Stimulated activated CD4-positive, alpha-beta T cell treated with anti-CD3 and anti-CD28 coated beads, Interleukin-4, amount 100 ng/mL, for 48 hours (primary cell): ENCODE results near the gene PRND.
"Not testable (repeated sequence)": the region's sequence is repeated elsewhere in the genome, so short reads cannot be mapped to it uniquely, and the experiment has no call there.

Source experiments
- DNase-seq, 2 donors: peaks; one replicate each; pipeline ENCODE4 v3.0.0-alpha.2; 2020; ENCODE audit warnings: low read depth in 2 of 2

Gene PRND

DNA sequence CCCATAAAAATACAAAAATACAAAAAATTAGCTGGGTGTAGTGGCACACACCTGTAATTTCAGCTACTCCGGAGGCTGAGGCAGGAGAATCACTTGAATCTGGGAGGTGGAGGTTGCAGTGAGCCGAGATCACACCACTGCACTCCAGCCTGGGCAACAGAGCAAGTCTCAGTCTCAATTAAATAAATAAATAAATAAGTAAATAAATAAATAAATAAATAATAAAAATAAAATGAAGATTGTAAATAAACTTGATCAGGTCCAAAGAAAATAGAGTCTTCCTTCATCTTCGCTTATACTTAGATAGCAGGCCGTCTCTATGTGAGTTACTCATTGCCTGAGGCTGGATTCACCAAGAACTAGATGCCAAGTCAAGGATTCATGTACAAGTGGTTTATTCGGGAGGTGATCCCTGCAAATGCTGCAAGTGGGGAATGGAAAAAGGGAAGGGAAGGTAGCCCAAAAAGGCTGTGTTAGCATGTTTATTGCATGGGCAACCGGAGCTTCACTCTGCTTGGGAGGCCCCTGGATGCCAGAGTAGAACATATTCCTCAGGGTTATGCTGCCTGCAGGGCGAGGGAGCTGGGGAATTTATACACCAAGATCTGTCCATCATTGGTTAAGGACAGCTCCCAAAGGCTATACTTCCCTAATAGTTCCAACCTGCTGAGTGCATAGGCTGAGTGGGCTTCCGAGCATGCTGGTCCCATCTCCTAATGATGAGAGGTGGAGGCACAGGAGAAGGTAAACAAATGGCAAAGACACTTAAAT is 16.3 kb downstream of the PRND start:
- no peak for DNase-seq

DNA sequence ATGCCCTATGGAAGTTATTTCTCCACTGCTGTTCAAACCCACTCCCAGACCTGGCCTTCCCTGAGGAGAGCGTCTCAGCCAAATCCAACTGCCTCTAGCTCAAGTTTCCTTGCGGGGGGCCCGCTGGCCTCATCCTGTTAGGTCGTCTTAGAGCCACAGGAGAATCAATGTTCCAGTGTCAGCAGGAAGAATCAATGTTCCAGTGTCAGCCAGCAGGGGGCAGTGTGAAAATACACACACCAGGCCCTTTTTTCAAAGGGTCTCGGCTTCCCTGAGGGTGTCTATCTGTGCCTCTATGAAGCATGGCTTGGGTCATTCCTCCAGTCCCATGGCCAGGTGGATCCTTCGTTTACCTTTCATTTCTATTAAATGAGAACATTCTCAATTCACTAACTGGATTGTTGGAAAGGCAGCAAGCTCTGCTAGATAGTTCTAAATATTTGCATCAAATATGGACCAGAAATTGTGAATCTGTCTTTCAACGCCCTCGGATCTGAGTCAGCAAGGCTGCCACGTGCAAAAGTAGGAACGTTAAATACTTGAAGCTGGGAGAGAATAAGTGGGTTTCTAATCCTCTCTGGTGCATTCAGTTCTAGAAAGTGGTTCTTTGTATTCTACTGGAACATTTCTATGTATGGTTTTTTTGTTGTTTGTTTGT is 19.2 kb downstream of the PRND start:
- DNase-seq: peak; percentile 55 to 64

DNA sequence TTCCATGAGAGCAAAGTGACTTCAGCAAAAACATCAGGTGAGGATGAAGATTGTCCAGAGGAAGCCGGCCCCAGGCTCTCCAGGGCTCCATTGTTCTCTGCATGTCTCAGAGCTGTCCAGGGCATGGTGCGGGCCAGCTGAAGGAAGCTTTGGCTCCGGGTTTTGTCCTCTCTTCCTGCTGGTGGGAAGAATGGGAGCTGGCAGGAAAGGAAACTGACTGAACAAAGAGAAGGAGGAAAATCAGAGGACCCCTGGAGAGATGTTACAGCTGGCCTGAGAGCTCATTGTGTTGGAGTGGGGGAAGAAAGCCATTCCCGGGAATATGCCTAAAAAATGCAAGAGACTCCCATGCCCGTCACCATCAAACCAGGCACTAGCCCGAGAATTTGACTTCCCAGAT is 27.1 kb downstream of the PRND start:
- no peak for DNase-seq

DNA sequence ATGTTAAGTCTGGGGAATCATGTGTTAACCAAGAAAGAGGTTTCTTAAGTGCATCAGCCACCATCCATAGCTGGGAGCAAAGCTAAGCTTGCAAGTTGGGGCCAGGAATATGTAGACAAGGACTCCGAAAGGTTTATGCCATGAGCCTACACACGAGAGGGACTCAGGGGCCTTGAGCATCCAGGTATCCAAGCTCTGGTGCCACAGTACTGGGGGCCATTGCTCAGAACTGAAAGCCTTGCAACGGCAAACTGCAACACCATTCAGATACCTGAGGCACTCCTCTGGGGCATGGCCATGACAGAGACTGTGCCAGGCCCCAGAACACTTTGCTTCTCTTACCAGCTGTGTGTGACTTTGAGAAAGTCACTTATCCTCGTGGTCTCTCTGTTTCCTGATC is 27.6 kb downstream of the PRND start:
- DNase-seq: no peak

DNA sequence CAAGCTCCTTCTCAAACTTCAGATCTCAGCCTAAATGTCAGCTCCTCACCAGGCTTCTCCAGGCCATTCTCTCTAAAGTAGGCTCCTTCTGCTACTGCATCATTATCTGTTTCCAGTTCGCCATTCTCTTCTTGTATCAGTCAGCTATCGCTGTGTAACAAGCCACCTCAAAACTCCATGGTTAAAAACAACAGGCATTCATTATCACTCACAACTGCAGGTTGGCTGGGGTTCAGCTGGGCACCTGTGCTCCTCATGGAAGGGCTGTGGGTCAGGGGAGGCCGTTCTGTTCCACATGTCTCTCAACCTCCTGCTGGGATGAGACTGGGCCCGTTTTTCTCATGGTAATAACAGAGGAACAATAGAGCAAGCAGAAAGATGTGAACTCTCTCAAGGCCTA is 28.7 kb downstream of the PRND start:
- no peak for DNase-seq

DNA sequence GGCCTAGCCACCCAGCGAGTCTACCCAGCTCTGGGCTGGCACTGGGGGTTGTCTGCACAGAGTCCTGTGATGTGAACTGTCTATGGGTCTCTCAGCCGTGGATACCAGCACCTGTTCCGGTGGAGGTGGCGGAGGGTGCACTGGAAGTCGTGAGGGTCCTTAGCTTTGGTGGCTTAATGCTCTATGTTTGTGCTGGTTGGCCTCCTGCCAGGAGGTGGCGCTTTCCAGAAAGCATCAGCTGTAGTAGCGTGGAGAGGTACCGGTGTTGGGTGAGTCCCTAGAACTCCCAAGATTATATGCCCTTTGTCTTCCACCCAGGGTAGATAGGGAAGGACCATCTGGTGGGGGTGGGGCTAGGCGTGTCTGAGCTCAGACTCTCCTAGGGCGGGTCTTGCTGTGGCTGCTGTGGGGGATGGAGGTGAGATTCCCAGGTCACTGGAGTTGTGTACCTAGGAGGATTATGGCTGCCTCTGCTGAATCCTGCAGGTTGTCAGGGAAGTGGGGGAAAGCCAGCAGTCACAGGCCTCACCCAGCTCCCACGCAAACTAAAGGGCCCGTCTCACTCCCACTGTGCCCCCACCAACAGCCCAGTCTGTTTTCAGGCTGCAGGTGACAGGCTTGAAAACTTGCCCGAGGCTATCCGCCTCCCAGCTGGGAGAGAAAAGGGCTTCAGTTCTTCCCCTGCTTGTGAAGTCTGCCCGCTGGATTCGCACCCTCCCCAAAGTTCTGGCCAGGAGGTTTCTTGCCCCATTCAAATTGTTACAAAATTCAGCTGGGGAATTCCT is 37.6 kb downstream of the PRND start:
- DNase-seq: peak; percentile 25 to 54

DNA sequence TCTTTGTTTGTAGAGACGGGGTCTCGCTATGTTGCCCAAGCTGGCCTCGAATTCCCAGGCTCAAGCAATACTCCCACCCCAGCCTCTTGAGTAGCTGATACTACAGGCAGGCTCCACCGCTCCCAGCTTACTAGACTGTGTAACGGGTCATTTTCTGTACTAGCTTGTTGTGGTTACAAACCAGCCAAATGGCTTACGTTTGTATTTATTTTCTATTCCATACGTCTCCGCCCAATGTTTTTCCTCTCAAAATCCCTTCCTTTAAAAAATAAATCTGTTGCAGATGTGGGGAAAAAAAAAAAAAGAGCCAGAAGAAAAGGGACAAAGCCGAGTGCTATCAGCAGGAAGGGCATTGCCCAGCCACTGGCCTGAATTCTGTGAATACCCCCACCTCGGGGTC is 41.6 kb downstream of the PRND start:
- no peak for DNase-seq

DNA sequence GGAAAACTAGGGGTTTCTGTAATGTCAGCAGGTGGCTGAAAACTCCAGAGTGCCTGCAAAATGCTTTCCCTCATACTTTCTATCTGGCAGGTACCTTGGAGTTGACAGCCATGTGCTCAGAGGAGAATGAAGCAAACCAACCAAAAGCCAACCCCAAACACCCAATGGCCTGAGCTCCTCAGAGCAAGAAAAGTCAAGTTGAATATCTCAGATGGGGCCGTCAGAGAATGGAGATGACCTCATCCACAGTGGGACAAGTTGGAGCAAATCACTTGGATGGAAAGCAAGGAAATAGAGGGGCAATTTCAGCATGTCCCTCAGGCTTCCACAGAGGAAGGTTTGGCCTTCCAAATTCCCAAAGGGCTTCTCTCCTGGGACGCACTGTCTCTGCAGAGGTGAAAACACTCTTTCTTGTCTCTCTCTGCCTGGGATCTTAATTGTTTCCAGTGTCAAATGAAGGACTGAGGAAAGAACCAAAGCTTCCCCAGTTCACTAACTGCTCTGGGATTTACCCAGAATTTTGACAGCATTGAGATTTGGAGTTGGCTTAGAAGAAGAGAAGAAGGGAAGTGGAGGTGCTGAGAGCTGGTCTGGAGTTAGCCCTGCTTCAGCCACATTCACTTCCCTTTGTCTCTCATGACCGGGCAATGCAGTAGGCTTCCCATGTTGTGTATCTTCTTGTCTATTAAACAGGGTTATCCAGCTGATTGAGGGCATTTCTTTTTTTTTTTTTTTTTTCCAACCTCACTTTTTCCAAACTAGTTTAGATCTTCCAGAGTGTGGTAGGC is 42.2 kb downstream of the PRND start:
- DNase-seq: no peak

DNA sequence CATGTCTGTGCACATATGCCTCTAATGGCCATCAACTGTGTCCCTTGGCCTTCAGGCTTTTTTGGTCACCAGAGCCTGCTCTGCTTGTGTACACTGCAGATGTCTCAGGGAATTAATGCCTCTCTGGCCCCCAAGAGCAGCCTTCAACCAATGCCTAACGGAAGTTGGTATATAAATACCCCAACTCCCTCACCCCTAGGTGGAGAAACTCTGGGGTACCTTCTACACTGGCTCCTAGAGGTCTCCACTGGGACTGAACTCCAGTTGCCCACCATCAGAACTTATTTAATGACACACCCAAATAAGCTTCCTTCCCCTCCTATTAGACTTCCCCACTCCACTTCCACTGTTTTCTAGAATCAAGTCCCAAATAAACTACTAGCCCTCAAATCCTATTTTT is 43.1 kb downstream of the PRND start:
- DNase-seq: no peak

DNA sequence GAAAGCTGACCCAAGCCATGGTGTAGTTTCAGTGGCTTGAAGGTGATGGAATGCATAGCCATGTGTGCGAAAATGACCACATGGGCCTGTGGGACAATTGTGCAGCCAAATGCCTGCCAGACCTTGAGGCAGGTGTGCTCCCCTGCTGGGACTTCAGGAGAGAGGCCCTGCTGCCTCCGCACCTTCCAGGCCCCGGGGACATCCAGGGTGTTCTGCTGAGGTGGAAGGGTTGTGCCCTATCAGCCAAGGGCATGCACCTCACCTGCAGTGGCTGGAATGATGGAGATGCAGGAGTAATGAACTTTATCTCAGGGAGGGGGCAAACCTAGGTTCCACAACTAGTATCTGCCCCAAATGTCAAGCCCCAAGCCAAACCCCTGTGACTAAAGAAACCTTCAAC is 44.0 kb downstream of the PRND start:
- DNase-seq: no peak

DNA sequence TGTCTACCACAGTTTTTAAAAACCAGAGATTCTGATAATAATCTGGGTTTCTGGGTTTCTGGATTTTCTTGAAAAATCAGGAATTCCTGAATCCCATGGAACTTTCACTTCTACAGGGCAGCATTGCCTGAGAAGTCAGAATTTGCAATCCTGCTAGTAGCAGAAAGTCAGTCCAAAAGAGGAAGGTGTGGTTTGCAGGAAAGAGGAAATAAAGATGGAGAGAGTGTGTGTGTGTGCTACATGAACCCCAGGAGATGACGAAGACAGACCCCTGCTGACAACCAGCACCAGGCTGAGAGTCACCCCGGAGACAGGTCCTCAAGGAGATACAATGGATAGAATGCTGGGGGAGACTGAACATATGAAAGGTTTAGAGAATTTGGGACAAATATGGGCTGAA is 44.9 kb downstream of the PRND start:
- DNase-seq: no peak

DNA sequence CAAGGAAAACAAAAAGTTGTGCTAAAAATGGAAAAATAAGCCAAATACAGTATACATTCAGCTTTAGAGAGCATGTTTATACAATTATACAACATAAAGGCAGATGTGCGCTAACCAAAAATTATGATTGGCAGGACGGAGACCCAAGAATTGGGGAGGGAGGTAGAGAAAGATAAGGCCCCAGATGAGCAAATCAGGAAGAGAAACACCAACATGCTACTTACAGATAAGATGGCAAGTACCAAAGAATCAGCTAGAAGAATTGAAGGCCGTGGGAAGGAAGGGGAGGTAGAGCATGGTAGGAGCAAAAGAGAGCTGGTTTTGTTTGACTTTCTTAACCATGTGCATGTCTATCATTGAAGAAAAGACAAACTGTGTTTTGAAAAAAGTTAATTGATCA is 45.4 kb downstream of the PRND start:
- DNase-seq: no peak

DNA sequence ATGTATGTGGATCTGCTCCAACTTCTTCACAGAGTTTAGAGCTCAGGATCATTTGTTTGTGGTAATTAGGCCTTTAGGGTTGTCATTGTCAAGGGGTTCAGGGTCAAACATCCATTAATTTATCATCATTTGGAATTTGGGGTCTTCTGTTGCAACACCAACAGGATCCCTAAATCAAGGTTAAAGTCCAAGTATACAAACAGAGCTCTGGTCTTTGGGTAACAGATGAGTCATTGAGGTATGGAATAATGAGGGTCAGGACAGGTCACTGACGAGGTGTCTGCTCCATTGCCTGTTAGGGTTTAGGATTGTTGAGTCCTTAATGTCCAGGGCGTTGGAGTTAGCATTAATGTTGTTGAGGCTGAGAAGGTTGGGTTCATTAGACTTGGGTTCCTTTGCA is 47.6 kb downstream of the PRND start:
- DNase-seq: no peak

DNA sequence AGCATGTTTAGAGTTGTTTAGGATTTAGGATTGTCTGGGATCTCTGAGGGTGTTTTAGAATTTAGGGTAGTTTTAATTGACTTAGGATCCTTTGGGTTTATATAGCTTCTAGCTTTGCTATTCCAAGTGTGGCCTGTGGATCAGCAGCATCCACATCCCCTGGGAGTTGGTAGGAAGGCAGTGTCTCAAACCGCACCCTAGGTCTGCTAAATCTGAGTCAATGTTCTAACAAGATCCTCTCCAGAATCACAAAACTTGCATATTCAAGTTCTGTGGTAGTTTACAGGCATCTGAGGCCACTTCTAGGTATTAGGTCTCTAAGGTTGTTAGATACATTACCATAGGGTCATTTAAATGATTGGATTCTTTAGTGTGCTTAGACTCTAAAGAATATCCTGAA is 48.3 kb downstream of the PRND start:
- no peak for DNase-seq

DNA sequence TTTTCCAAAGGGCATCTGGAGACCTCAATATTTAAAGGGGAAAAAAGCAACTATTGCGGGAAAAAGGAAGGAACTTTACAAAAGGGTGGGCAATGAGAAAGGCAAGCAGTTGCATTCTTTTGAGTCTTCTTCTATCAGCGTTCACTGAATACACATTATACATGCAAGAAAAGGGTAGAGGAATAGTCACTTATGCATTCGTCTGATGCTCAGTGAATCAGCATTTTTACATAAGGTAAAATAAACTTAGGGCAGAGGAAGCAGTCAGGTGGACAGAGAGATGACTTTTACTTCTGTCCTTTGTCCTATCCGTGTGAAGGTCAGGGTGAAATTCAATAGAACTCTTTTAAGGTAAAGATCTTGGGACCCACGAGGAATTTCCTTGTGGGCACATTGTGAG is 49.3 kb downstream of the PRND start:
- DNase-seq: no peak

DNA sequence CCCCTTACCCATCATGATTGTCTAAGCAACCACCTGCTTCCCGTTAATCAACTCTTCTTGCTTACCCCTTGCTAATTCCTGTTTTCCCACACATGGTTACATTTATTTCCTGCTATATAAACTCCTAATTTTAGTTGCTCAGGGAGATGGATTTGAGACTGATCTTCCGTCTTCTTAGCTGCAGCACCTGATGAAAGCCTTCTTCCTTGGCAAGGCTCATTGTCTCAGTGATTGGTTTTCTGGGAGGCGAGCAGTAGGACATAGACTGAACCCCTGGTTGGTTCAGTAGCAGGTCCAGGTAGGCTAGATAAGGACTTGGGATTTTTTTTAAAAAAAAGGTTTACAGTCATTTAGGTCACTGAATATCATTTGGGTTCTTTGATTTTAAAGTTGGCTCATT is 50.4 kb downstream of the PRND start:
- DNase-seq: no peak

DNA sequence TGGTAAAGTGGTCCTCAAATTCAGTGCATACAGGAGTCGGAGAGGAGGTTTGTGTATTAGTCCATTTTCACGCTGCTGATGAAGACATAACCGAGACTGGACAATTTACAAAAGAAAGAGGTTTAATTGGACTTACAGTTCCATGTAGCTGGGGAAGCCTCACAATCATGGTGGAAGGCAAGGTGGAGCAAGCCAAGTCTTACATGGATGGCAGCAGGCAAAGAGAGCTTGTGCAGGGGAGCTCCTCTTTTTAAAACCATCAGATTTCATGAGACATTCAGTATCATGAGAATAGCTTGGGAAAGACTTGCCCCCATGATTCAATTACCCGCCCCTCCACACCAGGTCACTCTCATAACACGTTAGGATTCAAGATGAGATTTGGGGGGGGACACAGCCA is 51.3 kb downstream of the PRND start:
- not testable (repeated sequence) for DNase-seq

DNA sequence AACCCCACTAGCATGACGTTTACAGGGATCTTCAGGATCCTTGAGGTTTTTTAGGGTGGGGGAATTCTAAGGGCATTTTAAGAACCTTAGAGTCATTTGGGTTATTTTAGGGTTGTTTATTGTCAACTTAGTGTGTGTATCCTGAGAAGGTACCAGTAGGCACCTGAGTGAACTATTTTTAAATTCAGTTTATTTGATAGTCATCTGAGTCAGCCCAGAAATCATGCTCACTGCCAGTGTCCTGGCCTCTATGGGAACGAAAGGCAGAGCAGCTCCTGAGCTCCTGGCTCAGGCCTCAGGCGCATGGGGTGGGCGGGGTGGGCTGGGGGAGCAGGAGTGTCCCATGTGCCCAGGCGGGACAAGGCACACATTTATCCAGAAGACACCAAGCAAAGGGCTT is 52.0 kb downstream of the PRND start:
- no peak for DNase-seq

DNA sequence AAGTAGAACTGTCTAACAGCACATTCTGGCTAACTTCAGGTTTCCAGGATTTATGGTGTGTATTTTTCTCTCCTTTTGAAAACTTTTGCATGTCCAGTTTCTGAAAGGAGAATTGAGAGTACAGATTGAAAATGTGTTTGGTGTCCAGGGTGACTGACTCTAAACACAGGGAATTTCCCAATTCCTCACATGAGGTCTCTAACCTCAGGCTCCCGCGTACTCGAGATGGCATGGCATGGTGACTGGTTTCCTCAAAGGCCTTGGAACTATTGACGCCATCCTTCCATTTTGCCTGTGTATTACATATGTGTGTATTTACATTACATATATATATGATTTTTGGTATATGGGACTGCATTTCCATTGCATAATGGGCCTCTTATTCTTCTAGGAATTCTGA is 52.5 kb downstream of the PRND start:
- DNase-seq: no peak

DNA sequence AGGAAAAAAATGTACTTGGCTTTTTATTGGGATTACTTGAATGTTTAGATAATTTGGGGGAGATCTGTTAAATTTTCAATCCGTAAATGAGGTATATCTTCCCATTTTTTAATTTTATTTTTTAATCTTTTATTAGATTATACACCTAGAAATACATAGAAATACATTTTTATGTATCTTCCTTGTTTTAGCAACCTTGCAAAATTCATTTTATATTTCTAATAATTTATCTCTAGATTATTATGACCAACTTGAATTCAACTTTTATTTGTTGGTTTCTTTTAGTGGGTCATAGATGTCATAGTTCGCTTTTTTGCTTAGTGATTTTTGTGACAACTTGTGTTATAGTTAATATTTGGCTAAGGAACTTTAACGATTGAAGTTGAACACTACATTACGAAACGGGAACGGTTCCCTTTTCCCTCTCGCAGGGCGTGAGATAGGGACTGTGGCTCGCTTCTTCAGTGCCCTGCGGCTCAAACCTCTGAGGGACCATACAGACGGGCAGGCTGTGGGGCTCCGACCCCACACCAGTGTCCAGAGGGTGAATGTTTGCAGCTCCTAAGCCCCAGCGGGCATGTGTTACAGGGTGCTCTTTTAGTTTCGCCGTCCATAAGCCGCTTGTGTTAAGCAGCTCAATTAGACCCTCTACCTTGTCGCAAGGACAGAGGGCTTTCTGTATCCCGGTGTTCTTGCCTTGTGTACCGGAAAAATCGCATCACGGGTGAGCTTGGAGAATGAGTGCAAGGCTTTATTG is 53.8 kb downstream of the PRND start:
- no peak for DNase-seq

DNA sequence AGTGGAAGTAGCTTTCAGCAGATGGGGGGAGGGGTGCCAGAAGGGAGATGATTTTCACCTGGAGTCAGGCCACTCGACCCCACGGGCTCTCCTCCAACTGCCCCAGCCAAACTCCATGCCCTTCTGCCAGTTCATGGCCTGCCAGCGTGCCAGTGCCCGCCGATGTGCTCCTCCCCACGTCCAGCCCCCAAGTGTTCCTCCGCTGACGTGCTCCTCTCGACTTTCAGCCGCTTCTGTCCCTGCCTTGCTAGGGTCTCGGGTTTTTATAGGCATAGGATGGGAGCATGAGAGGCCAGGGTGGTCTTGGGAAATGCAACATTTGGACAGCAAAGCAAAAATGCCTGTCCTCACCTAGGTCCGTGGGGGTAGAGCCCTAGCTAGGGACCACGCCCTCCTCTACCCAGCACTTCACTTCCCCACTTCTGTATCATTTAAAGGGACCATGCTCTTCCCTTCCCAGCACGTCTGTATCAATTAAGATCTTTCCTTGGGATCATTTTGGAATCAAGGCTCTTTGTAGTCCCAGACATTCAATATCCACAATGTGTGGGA is 54.4 kb downstream of the PRND start:
- DNase-seq: no peak
